Measurements from ENCODE around the gene ADAMTS15. TPM values are rescaled to one million over a fixed set of nuclear protein-coding genes. Genes with fewer than 3 reads are reported as not detected.

The ADAMTS15 gene
- total and polyA plus RNA-seq, 2 of the 4 experiments (the other 2 are of a cell fraction) = 3.0 to 5.0 TPM

GRCh38 chr11:130456286-130456685 lies 7.8 kb downstream of the ADAMTS15 start:
- dilution Hi-C loops (cut with HindIII; ENCODE audit: low sequenced_read_pairs, unreplicated experiment) = no loop called here
- Histone ChIP-seq H3K79me1 (ENCODE audit: low read depth in 1 of 2, low read length in 2 of 2) (peaks cover 0 to 6% of the 10 kb centered on the region in 2 experiments; a peak in 2 of 4 replicates), H3K56ac (ENCODE audit: extremely low read depth, insufficient read depth, low read length) (no peak overlapping the region), H2AK5ac (ENCODE audit: low read depth, low read length) (no peak overlapping the region), H2BK5ac (ENCODE audit: low read depth, low read length, poor library complexity, severe bottlenecking) (no peak overlapping the region), H3K4me3 (ENCODE audit: insufficient read depth, low read depth, low read length) (no peak overlapping the region), H4K91ac (ENCODE audit: insufficient read depth, low read depth, low read length) (no peak overlapping the region), H3K9me1 (ENCODE audit: insufficient read depth, low read length) (peaks cover 9% of the 10 kb centered on the region; the same call in 1 of the 2 replicates), H4K5ac (ENCODE audit: low read depth, low read length) (no peak overlapping the region), H4K8ac (ENCODE audit: low read depth in 2 of 2, low read length in 2 of 2) (no peak overlapping the region), H2BK15ac (ENCODE audit: low read depth, low read length) (no peak overlapping the region), H2AFZ (replicated peaks; ENCODE audit: low read length, poor library complexity) (no peak overlapping the region), H3K14ac (replicated peaks; ENCODE audit: low read depth, low read length) (no peak overlapping the region), H4K20me1 (ENCODE audit: insufficient read depth, low read length) (no peaks in the 10 kb centered on the region), H3K4ac (ENCODE audit: low read depth, low read length) (no peak overlapping the region), H3K9me3 (ENCODE audit: control insufficient read depth, insufficient read depth, low read length) (no peaks in the 10 kb centered on the region), H3K36me3 (ENCODE audit: control insufficient read depth, insufficient read depth, low read length) (peaks cover 59% of the 10 kb centered on the region; the same call in 1 of the 2 replicates), H3K23ac (ENCODE audit: low read depth, low read length) (no peak overlapping the region), H3K27ac (ENCODE audit: insufficient read depth, low read length) (no peak overlapping the region), H2BK20ac (ENCODE audit: low read depth, low read length) (no peak overlapping the region), H3K18ac (ENCODE audit: low read depth, low read length) (no peak overlapping the region), H3K4me2 (ENCODE audit: low read depth, low read length) (no peak overlapping the region), H3K27me3 (ENCODE audit: control insufficient read depth, insufficient read depth, low read length) (no peaks in the 10 kb centered on the region), H2BK120ac (ENCODE audit: low read depth, low read length) (no peak overlapping the region), H3K4me1 (ENCODE audit: control insufficient read depth, insufficient read depth, low read length) (peaks cover 13% of the 10 kb centered on the region), H2AK9ac (replicated peaks; ENCODE audit: low read depth, low read length, poor library complexity) (no peak overlapping the region), H3K9ac (ENCODE audit: low read depth, low read length) (no peak overlapping the region)
- 86% methylated on average over 1 of the region's 3 CpGs; no CpG with 5 or more reads in 1 of the 2 experiments for WGBS, 2 experiments (ENCODE audit: extremely low coverage in 2 of 2, insufficient read length in 1 of 2)
- intact Hi-C loops (cut with micrococcal nuclease) = no loop called here
- TF ChIP-seq RAD21 (IDR thresholded peaks at IDR 0.05; ENCODE audit: low read length) (no peak), RCOR1 (IDR thresholded peaks at IDR 0.05; ENCODE audit: insufficient replicate concordance, low read length) (no peak), CEBPB (IDR thresholded peaks at IDR 0.05; ENCODE audit: low read depth, low read length) (no peak), ELK1 (IDR thresholded peaks at IDR 0.05; ENCODE audit: borderline replicate concordance, low read depth, low read length) (no peak), USF2 (IDR thresholded peaks at IDR 0.05; ENCODE audit: low read depth, low read length) (no peak), MXI1 (IDR thresholded peaks at IDR 0.05; ENCODE audit: borderline replicate concordance, low read depth, low read length) (no peak), NFE2L2 (IDR thresholded peaks at IDR 0.05; ENCODE audit: low read depth, low read length) (no peak)
- no peak for ATAC-seq (ENCODE audit: low read depth)
- DNase-seq = no peak
- CTCF ChIA-PET = interaction anchor here (1.6 kb wide), 1 partner anchor 22 kb away, joined by 5 read pairs; no protein-coding TSS in a partner anchor
- POLR2A ChIA-PET (ENCODE audit: unreplicated experiment) = no interaction called here
- no TSS peak for BruUV-seq (replicated peaks)
- in situ Hi-C loops (cut with MboI; ENCODE audit: low sequenced_read_pairs) = no loop called here

Data from IMR-90 (cell line).